ENCODE measurements around the gene TENM4.

The TENM4 gene

DNA sequence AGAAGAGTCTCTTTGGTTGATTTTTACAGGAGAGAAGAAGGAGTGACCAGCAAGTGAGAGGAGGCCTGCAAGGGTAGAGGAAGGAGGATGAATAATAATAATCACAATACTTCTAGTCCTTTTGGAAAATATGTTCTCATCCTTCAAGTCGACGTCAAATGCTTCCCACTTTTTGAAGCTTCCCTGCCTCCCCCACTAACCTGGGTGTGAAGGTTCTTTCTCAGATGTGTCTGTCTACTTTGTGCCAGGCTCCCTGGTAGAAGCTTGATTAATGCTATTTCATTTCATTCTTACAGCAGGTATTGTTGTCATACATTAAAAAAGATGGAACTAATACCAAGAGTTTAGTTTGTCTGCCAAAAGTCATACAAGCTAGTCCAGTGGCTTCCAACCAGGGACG is 17.1 kb downstream of the TENM4 start:
- no peak for DNase-seq (ENCODE audit: low read depth)
- H3K4me3 ChIP-seq (ENCODE audit: low read depth, low read length), result no peak overlapping the region
- TF ChIP-seq, protein P1, sequence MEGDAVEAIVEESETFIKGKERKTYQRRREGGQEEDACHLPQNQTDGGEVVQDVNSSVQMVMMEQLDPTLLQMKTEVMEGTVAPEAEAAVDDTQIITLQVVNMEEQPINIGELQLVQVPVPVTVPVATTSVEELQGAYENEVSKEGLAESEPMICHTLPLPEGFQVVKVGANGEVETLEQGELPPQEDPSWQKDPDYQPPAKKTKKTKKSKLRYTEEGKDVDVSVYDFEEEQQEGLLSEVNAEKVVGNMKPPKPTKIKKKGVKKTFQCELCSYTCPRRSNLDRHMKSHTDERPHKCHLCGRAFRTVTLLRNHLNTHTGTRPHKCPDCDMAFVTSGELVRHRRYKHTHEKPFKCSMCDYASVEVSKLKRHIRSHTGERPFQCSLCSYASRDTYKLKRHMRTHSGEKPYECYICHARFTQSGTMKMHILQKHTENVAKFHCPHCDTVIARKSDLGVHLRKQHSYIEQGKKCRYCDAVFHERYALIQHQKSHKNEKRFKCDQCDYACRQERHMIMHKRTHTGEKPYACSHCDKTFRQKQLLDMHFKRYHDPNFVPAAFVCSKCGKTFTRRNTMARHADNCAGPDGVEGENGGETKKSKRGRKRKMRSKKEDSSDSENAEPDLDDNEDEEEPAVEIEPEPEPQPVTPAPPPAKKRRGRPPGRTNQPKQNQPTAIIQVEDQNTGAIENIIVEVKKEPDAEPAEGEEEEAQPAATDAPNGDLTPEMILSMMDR (conservative IDR thresholded peaks at IDR 0.05; ENCODE audit: low read depth, low read length), result no peak

DNA sequence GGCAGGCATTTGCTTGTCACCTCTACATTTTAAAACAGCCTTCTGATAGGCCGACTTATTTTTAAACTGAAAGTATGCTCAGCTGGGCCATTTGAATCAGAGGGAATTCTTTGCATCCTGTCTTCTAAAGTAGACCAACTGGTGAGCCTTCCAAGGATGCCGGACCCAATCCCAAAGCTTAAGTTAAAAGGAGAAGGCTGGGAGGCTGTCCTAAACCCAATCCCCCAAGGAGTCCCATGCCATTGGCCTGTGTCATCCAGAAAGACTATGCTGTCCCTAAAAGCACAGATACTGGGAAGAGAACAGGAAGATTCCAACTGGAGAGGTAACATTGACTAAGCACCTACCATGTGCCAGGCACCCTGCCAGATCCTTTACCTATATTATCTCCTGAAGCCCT is 18.0 kb downstream of the TENM4 start:
- TF ChIP-seq, protein P1 (conservative IDR thresholded peaks at IDR 0.05; ENCODE audit: low read depth, low read length), result no peak
- H3K4me3 ChIP-seq (ENCODE audit: low read depth, low read length), result no peak overlapping the region
- no peak for DNase-seq (ENCODE audit: low read depth)

DNA sequence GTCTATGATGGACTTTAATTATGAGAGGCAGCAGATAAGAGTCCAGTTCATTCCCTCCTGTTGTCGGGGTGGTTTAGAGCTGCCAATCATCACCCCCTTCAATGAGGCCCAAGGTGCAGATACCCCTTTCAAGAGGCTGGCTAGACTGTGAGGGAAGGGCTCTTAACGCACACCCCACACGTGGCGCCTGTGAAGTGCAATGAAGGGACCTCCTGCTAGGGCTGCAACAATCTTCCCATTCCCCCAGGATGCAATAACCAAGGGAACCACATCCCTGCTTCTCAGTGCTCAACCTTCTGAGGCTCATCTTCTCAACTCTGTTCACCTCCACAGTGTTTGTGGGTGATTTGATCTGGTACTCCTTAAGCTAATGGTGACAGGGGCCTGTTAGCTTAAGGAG is 19.0 kb downstream of the TENM4 start:
- DNase-seq (ENCODE audit: low read depth), result no peak
- no peak overlapping the region for H3K4me3 ChIP-seq (ENCODE audit: low read depth, low read length)
- TF ChIP-seq, protein P1 (conservative IDR thresholded peaks at IDR 0.05; ENCODE audit: low read depth, low read length), result no peak

DNA sequence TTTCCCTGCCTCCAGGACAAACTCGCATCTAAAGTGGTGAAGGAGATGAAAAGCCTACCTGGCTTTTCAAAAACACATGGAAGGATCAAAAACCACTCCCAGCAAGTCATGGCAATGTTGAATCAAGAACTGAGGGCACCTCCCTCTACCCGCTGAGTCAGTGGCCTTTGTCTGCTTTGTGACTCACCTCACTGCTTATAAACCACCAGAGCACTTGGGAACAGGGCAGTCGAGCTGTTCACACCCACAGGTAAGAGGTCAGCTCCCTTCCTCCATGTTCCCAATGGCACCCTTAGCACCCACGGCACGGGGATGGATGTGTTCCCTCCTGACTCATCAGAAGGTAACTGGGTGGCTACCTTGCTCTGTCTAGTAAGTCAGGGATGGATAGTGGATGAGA is 21.7 kb downstream of the TENM4 start:
- no peak for DNase-seq (ENCODE audit: low read depth)
- H3K4me3 ChIP-seq (ENCODE audit: low read depth, low read length), result no peak overlapping the region
- TF ChIP-seq, protein P1 (conservative IDR thresholded peaks at IDR 0.05; ENCODE audit: low read depth, low read length), result no peak

DNA sequence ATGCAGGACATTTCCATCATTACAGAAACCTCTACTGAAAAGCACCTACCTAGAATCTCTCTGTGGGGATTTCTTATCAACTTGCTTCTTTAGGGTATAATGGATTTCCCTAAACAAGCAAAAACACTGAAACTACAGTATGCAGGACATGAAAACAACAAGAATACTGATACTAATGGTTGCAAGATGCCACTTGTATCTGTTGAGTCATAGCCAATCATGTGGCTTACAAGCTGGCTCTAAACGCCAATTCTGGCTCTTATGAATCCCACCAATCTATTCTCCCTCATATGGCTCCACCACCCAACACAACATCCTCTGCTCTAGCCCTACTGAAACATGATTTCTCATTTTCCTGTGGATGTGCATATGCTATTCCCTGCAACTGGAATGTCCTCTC is 22.6 kb downstream of the TENM4 start:
- DNase-seq (ENCODE audit: low read depth), result no peak
- TF ChIP-seq, protein P1 (conservative IDR thresholded peaks at IDR 0.05; ENCODE audit: low read depth, low read length), result no peak
- no peak overlapping the region for H3K4me3 ChIP-seq (ENCODE audit: low read depth, low read length)

DNA sequence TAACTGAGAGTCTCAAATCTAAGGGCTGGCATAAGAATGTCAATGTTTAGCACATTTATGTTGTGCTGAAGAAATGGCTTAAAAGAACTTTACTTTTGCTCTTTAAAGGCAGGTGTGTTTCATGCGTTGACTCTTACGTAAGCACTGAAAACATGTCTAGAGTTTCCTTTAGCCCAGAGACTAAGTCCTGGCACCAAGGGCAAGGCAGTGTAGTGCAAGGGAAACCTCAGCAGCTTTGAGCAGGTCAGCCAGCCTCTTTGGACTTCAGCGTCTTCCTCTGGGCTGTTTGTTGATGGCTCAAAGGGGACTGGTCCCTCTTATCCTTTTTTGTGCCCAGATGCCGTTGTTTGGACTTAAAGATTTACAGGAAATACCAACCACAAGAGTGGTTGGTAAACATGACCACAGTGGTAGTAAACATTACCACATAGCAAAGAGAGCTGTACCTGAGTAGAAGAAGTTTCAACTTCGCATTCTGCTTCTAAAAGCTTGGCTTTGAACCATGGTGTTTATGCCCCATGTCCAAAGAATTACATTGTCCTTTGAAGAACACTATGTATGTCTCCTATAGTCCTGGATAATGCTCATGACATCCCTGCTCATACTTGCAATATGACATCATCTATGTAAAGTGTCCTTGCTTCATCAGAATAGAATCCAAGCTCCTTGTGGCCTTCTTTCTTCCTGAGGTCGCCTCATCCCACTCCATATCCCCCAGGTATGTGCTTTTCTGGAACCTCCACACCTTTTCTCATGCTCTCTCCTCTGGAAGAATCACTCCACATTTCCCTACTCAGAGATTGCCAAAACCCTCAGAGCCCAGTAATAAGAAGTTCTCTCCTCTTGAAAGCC is 23.5 kb downstream of the TENM4 start:
- TF ChIP-seq, protein P1 (conservative IDR thresholded peaks at IDR 0.05; ENCODE audit: low read depth, low read length), result no peak
- no peak overlapping the region for H3K4me3 ChIP-seq (ENCODE audit: low read depth, low read length)
- DNase-seq (ENCODE audit: low read depth), result no peak

DNA sequence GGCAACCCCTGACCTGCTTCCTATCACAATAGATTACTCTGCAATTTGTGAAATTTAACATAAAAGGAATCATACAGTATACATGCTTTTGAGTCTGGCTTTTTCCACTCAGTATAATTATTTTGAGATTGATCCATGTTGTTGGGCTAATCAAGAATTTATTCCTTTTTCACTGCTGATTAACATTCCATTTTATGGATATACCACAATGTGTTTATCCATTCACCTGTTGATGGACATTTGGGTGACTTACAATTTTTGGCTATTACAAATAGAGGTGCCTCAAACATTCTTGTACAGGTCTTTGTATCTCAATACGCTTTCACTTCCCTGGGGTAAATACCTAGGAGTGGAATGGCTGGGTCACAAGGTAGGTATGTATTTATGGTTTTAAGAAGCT is 24.9 kb downstream of the TENM4 start:
- H3K4me3 ChIP-seq (ENCODE audit: low read depth, low read length), result no peak overlapping the region
- DNase-seq (ENCODE audit: low read depth), result no peak
- TF ChIP-seq, protein P1 (conservative IDR thresholded peaks at IDR 0.05; ENCODE audit: low read depth, low read length), result no peak

All from choroid plexus epithelial cell (primary cell).